ENCODE results near the gene TRPM3.
"Not testable (repeated sequence)": the region's sequence is repeated elsewhere in the genome, so short reads cannot be mapped to it uniquely, and the experiment has no call there.

Gene TRPM3

GRCh38 chr9:70811638-70812037 lies 309.8 kb downstream of the TRPM3 start:
- DNase-seq, result no peak

GRCh38 chr9:70806875-70807274 lies 314.5 kb downstream of the TRPM3 start:
- no peak for DNase-seq

DNA sequence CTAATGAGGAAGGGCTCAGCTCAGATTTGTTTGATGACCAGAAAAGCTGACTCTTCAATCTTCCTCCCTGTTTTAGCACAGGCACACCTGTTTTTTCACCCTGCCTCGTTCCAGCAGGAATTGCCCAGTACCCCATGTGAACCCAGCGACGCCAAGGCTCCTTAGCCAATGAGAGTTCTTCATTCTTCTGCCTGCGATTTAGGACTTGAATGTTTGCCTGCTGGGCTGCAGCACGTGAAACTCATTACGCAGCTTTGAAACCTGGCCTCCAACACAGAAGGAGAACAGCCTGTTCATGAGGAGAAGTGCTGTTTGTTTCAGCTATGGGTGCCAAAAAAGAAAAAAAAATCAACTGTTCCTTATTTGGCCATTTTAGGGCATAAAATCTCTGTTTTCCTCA lies 315.5 kb downstream of the TRPM3 start:
- DNase-seq, result no peak

- DNase-seq, result no peak
Observed at GRCh38 chr9:70802758-70803436, 318.5 kb downstream of the TRPM3 start.

- no peak for DNase-seq
Observed at GRCh38 chr9:70802206-70802605, 319.2 kb downstream of the TRPM3 start.

DNA sequence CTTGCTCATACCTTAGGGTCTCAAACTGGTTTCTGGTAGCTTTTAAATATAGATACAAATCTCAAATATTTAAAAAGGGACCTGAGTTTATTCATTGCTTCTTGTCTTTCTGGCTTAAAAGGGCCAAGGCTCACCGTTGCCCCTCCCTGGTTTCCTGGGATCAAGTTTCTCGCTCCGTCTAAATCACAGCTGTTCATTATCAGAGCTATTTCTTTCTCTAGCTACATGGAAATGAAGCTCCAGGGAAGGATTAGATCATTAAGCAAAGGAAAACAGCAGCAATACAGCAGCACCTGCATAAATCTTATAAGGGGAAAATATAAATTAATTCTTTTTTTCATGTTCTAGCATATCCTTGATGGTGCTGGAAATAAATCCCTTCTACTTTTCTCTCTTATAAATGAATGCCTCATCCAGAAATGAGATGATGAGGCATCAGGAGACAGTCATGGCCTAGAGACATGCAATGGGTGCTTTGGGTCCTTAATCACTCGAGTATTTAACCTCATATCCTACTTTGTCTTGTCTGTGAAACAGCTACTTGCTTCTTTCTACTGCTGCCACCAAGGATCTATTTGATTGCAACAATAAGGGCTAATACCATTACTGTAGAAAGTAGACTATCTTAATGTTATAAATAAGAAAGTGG lies 320.1 kb downstream of the TRPM3 start:
- DNase-seq, result no peak

DNA sequence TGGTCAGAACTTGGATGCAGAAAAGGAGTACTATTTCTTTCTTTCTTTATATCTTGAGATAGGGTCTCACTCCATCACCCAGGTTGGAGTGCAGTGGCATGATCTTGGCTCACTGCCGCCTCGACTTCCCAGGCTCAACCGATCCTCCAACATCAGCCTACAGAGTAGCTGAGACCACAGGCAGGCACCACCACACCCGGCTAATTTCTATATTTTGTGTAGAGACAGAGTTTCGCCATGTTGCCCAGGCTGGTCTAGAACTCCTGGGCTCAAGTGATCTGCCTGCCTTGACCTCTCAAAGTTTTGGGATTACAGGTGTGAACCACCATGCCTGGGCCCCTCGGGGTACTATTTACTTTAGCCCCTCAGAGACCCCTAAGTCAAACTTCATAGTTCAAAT lies 323.4 kb downstream of the TRPM3 start:
- DNase-seq, result no peak

DNA sequence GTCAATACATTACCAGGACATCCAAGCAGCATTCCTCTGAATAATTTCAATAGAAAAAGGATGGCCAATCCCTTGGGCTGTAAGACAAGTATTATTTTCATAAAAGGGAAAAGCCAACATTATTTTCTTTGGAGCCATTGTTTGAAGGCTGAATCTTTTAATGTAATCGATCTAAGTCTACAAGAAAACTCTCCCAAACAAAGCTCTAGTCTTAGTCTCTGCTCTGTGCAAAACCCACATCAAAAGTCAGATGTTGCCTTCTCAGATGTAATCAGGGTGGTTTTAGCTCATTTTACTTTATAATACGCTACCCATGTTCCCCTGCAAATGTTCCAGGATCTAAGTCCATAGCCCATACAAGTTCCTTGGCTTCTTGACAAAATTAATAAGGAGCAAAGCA lies 325.6 kb downstream of the TRPM3 start:
- no peak for DNase-seq

- DNase-seq, result no peak
Observed at GRCh38 chr9:70792796-70793195, 328.6 kb downstream of the TRPM3 start.

- no peak for DNase-seq
Observed at GRCh38 chr9:70791936-70792335, 329.5 kb downstream of the TRPM3 start.

DNA sequence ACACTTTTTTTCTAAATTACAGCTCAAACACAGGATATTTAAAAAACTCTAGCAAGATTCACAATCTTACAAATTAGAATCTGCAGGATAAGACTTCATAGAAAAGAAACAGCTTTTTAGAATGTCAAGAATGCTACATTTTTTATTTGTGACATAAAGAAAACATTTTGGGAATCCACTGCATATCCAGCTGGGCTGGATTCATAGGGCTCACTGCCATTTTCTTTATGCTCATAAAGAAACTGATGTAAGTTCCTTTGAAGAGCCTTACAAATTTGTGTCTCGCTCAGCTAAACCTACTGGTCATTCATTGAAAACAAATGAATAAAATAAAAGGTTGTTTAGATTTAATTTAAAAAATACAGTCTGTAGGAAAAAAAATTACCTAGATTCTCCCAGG lies 332.3 kb downstream of the TRPM3 start:
- DNase-seq, result no peak

- DNase-seq, result no peak
Observed at GRCh38 chr9:70784456-70784855, 337.0 kb downstream of the TRPM3 start.

DNA sequence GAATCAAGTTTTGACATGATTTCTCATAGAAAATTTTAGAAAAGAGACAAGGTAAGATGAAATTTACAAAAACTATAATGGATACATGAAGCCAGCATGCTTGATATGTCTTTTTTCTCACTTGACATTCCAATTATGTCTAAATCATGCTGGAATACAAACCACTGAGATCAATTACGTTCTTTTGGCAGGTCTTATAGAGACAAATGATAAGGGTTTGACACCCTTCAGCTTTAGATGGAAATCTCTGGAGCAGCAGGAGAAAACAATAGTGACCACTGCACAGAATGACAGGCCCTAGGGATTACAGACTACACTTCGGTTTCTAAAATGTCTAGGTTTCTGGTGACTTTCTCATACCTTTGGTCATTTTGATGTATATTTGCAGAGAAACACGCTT lies 342.9 kb downstream of the TRPM3 start:
- DNase-seq, result no peak

DNA sequence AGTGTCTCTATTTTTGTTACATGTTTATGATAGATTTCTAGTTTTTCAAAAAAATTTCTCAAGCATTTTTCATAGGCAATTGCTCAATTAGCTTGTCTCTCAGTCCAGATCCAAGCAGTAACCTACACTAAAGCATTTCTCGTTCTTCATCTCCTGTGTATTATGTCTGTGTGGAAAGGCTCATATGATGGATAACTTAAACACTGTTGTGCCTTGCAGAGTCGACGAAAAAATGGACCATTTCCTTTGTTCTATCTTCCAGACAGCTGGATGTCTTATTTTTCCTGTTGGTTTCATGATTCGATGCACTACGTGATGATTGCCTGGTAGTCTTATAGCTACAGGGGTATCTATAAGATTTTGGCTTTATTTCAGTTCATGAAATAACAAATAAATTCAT lies 347.8 kb downstream of the TRPM3 start:
- no peak for DNase-seq

- DNase-seq, result no peak
Observed at GRCh38 chr9:70772601-70773000, 348.8 kb downstream of the TRPM3 start.

GRCh38 chr9:70765946-70766345 lies 355.5 kb downstream of the TRPM3 start:
- no peak for DNase-seq

DNA sequence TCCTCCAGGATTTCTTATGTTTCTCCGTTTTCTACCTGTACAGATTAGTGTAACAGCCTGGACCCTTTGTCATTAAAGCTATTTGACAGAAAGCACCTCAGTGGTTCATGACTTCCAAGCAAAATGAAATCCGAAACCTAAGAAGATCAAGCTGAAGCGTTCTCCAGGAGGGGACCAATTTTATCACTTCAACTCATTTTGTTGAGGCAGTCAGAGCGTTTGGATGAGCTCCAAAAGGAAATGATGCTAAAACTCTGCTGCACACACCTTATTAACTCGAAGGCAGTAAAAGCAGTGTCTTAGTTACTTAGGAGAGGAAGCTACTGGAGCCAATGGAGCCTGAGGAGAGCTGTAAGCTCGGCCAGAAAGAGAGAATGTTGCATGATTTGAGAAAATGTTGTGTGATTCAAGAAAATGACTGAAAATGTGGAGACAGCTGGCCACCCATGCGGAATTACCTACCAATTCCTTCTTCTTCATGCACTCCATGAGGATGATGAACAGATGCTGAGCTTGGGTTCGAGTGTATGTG lies 360.2 kb downstream of the TRPM3 start:
- no peak for DNase-seq

DNA sequence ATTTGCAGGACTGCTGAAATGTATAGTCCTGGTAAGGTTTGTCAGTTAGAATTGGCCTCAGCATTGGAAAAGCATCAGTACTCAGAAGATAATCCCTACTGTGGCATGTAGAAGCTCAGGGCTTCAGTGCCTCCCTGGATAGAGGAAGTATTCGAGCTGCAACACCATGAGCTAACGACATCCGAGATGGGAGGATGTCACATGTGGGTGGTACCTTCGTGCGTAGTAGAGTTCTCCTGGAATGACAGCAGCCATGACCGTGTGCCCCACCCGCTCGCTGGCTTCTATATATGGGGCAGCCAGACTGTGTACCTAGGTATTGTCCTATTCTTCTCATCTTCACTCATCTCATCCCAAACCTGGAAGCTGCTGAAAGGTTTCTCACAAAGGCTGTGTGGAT lies 361.2 kb downstream of the TRPM3 start:
- DNase-seq, result no peak

DNA sequence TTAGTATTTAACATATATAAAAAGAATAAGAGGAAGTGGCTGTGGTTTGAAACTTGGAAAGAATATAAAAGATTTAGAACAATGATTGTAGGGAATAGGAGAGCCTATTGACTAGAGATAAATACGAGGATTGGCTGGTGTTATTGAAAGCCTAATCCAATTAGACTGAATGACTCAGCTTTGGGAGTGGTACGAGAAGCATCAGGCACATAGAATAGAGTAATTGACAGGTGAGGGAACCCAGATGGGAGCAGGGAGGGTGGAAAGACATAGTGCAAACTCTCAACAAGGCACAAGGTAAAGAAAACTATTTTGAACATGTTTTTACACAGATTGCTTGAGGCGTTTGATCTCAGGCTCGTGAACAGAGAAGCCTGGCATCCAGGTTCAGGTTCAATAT lies 368.1 kb downstream of the TRPM3 start:
- no peak for DNase-seq

DNA sequence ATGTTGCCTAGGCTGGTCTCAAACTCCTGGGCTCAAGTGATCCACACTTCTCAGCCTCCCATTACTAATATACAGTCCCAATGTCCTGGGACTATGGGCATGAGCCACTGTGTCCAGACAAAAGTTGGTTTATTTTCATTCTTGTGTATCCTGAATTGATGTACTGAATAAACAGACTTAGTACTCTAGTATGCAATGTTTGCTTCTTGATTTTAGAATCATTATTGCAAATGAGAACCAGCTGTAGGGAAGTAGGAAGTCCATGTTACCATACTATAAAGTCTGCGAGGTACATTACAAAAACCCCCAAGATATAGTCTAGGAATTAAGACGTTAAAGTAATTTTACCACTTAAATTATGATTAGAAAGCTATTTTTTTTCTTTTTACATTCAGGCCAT lies 372.4 kb downstream of the TRPM3 start:
- no peak for DNase-seq

- no peak for DNase-seq
Observed at GRCh38 chr9:70747261-70747718, 374.1 kb downstream of the TRPM3 start.

- DNase-seq, result no peak
Observed at GRCh38 chr9:70746760-70747159, 374.7 kb downstream of the TRPM3 start.

DNA sequence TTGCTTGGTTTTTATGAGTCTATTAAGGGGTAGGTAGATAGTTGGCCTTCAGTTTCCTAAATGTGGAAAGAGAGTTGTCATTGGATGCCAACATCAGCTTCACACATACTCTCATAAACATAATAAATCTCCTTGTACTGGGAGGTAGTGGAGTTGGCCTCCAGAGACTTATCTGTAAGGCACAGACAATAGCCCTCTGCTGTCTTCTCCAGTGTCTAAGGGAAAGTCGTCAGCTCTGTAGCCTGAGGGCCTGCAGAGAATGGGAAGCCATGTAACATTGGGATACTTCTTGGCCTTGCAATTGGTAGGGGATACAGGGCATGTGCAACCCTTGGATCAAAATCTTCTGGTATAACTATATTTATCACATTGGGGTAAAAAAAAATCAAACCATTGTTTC lies 375.1 kb downstream of the TRPM3 start:
- no peak for DNase-seq

DNA sequence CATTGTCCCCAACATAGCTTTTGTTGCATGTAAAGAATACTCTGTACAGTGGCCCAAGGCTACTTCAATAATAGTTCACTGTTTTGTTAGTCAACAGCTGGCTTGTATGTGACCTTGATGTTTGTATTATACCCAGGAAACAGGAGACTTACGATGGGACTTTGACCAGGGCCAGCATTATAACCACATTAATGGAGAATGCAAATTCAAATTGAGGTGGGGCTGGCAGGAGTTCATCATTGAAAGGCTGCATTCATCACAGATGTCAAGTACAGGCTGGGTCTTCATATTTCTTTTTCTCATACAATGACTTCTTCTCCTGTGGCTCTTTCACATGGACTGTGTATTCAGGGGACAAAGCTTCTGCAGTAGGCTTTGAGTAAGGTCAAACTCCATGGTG lies 396.6 kb downstream of the TRPM3 start:
- DNase-seq, result not testable (repeated sequence)

GRCh38 chr9:70724025-70724424 lies 397.4 kb downstream of the TRPM3 start:
- DNase-seq, result not testable (repeated sequence)

All from stimulated activated CD4-positive, alpha-beta T cell treated with anti-CD3 and anti-CD28 coated beads, Interleukin-1b, Interleukin-23, amount 100 ng/mL, for 48 hours (primary cell).